Measurements from ENCODE around the gene CKLF.

Gene CKLF

DNA sequence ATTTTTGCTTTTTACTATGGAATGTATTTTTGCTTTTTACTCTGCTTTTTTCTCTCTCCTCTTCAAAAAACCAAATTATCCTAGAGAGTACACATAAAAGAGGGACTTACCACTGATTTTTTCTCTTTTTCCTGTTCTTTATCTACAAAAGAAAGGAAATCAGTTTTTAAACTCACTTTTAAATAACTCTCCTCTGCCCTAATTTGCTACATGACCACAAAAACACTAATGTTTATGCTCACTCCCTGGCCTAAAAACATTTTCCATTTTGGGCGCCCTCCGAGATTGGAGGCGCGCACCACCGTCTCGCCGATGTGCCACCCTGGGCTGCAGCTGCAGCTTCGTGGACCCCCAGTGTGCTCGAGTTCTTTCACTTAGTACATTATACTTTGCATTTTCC is 3.5 kb upstream of the CKLF start:
- Histone ChIP-seq H3K4me1 (ENCODE audit: insufficient read depth, low read length) (peaks cover 40% of the 10 kb centered on the region), H3K9ac (ENCODE audit: low read length) (peak overlapping the region; percentile 90), H3K27ac (ENCODE audit: low read depth, low read length) (peak overlapping the region; percentile 90), H3K36me3 (ENCODE audit: insufficient read depth, low read length) (peaks cover 9% of the 10 kb centered on the region), H3K4me3 (ENCODE audit: low read depth in 1 of 2, low read length in 2 of 2) (peak overlapping the region; percentile 54 to 88), H3K27me3 (ENCODE audit: control insufficient read depth in 1 of 2, insufficient read depth in 2 of 2, low read length in 2 of 2) (no peaks in the 10 kb centered on the region), H3K9me3 (ENCODE audit: low read length) (no peaks in the 10 kb centered on the region)

GRCh38 chr16:66549284-66550131 is 2.9 kb upstream of the CKLF start, which contains the start of gene TK2:
Gene TK2 (minus strand): TSS chr16:66550122. CDS start chr16:66550061, 61 bp downstream.
- H3K27me3 ChIP-seq (ENCODE audit: control insufficient read depth in 1 of 2, insufficient read depth in 2 of 2, low read length in 2 of 2) = no peaks in the 10 kb centered on the region
- H3K4me3 ChIP-seq (ENCODE audit: low read depth in 1 of 2, low read length in 2 of 2) = peak within 1 kb of the TSS; percentile 54 to 88
- no peaks in the 10 kb centered on the region for H3K9me3 ChIP-seq (ENCODE audit: low read length)
- peaks cover 46% of the 10 kb centered on the region for H3K4me1 ChIP-seq (ENCODE audit: insufficient read depth, low read length)
- peak within 1 kb of the TSS; percentile 90 for H3K27ac ChIP-seq (ENCODE audit: low read depth, low read length)
- H3K36me3 ChIP-seq (ENCODE audit: insufficient read depth, low read length) = peaks cover 4% of the 10 kb centered on the region
- peak within 1 kb of the TSS; percentile 90 for H3K9ac ChIP-seq (ENCODE audit: low read length)

- Histone ChIP-seq H3K27me3 (ENCODE audit: control insufficient read depth in 1 of 2, insufficient read depth in 2 of 2, low read length in 2 of 2) (no peaks in the 10 kb centered on the region), H3K27ac (ENCODE audit: low read depth, low read length) (peak overlapping the region; percentile 98), H3K36me3 (ENCODE audit: insufficient read depth, low read length) (peaks cover 4% of the 10 kb centered on the region), H3K9ac (ENCODE audit: low read length) (no peak overlapping the region), H3K4me1 (ENCODE audit: insufficient read depth, low read length) (peaks cover 46% of the 10 kb centered on the region), H3K4me3 (ENCODE audit: low read depth in 1 of 2, low read length in 2 of 2) (peak overlapping the region in 1 of 2 donors; percentile 89), H3K9me3 (ENCODE audit: low read length) (no peaks in the 10 kb centered on the region)
These were observed 1.0 kb upstream of the CKLF start for GRCh38 chr16:66551348-66551759.

DNA sequence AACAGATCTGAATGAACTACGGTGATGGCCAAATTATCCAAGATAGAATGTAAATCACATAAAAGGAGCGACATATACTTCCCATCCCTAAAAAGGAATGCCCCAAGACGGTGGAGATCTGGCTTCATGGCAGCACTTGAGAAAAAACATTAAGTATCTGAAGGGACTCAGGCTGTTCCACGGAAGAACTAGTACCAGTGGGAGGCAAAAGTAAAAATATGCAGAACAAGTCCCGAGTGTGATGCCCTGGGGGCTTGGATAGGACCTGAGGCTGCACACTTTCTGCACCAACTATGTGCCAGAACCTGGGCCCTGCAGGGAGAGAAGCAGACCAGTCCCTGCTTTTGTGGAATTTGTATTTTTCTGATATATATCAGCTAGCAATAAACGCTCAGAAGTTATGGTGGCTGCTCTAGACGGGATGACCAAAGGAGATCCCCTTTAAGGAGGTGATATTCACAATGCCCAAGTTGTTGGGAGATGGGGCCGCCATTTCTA is 539 bp upstream of the CKLF start:
- Histone ChIP-seq H3K4me3 (ENCODE audit: low read depth in 1 of 2, low read length in 2 of 2) (peak overlapping the region; percentile 62 to 89), H3K4me1 (ENCODE audit: insufficient read depth, low read length) (peaks cover 46% of the 10 kb centered on the region), H3K27me3 (ENCODE audit: control insufficient read depth in 1 of 2, insufficient read depth in 2 of 2, low read length in 2 of 2) (no peaks in the 10 kb centered on the region), H3K27ac (ENCODE audit: low read depth, low read length) (peak overlapping the region; percentile 98), H3K9me3 (ENCODE audit: low read length) (no peaks in the 10 kb centered on the region), H3K36me3 (ENCODE audit: insufficient read depth, low read length) (peaks cover 4% of the 10 kb centered on the region), H3K9ac (ENCODE audit: low read length) (peak overlapping the region; percentile 86)

GRCh38 chr16:66553223-66553622 is 847 bp downstream of the CKLF start:
- Histone ChIP-seq H3K9me3 (ENCODE audit: low read length) (no peaks in the 10 kb centered on the region), H3K27ac (ENCODE audit: low read depth, low read length) (no peak overlapping the region), H3K9ac (ENCODE audit: low read length) (no peak overlapping the region), H3K4me1 (ENCODE audit: insufficient read depth, low read length) (peaks cover 38% of the 10 kb centered on the region), H3K36me3 (ENCODE audit: insufficient read depth, low read length) (peaks cover 5% of the 10 kb centered on the region), H3K4me3 (ENCODE audit: low read depth in 1 of 2, low read length in 2 of 2) (peak overlapping the region; percentile 62 to 89), H3K27me3 (ENCODE audit: control insufficient read depth in 1 of 2, insufficient read depth in 2 of 2, low read length in 2 of 2) (no peaks in the 10 kb centered on the region)

GRCh38 chr16:66554021-66554420 is 1.6 kb downstream of the CKLF start:
- no peak overlapping the region for H3K4me3 ChIP-seq (ENCODE audit: low read depth in 1 of 2, low read length in 2 of 2)
- H3K4me1 ChIP-seq (ENCODE audit: insufficient read depth, low read length) = peaks cover 30% of the 10 kb centered on the region
- no peaks in the 10 kb centered on the region for H3K27me3 ChIP-seq (ENCODE audit: control insufficient read depth in 1 of 2, insufficient read depth in 2 of 2, low read length in 2 of 2)
- no peaks in the 10 kb centered on the region for H3K9me3 ChIP-seq (ENCODE audit: low read length)
- peaks cover 13% of the 10 kb centered on the region for H3K36me3 ChIP-seq (ENCODE audit: insufficient read depth, low read length)
- no peak overlapping the region for H3K9ac ChIP-seq (ENCODE audit: low read length)
- H3K27ac ChIP-seq (ENCODE audit: low read depth, low read length) = no peak overlapping the region

DNA sequence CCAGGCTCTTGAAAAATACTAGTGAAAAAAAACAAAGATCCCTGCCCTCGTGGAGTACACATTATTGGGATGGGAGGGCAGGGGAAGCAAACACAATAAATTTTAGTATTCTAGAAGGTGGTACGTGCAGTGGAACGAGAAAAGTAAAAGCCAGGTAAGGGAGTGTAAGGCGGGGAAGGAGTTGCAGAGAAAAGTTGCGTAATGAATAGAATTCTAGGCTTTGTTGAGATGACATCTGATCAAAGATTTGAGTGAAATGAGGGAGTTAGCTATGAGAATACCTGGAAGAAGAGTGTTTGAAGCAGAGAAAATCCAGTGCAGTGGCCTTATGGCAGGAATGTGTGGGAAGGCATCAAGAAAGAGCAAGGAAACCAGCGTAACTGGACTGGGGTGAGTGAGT is 2.1 kb downstream of the CKLF start:
- H3K9me3 ChIP-seq (ENCODE audit: low read length) = no peaks in the 10 kb centered on the region
- H3K9ac ChIP-seq (ENCODE audit: low read length) = no peak overlapping the region
- peaks cover 29% of the 10 kb centered on the region for H3K4me1 ChIP-seq (ENCODE audit: insufficient read depth, low read length)
- no peaks in the 10 kb centered on the region for H3K27me3 ChIP-seq (ENCODE audit: control insufficient read depth in 1 of 2, insufficient read depth in 2 of 2, low read length in 2 of 2)
- H3K4me3 ChIP-seq (ENCODE audit: low read depth in 1 of 2, low read length in 2 of 2) = no peak overlapping the region
- H3K27ac ChIP-seq (ENCODE audit: low read depth, low read length) = no peak overlapping the region
- H3K36me3 ChIP-seq (ENCODE audit: insufficient read depth, low read length) = peaks cover 14% of the 10 kb centered on the region

- no peak overlapping the region for H3K4me3 ChIP-seq (ENCODE audit: low read depth in 1 of 2, low read length in 2 of 2)
- H3K27ac ChIP-seq (ENCODE audit: low read depth, low read length) = no peak overlapping the region
- no peak overlapping the region for H3K9ac ChIP-seq (ENCODE audit: low read length)
- H3K36me3 ChIP-seq (ENCODE audit: insufficient read depth, low read length) = peaks cover 22% of the 10 kb centered on the region
- H3K9me3 ChIP-seq (ENCODE audit: low read length) = no peaks in the 10 kb centered on the region
- no peaks in the 10 kb centered on the region for H3K27me3 ChIP-seq (ENCODE audit: control insufficient read depth in 1 of 2, insufficient read depth in 2 of 2, low read length in 2 of 2)
- no peaks in the 10 kb centered on the region for H3K4me1 ChIP-seq (ENCODE audit: insufficient read depth, low read length)
These were observed 7.7 kb downstream of the CKLF start for GRCh38 chr16:66560107-66560506.

DNA sequence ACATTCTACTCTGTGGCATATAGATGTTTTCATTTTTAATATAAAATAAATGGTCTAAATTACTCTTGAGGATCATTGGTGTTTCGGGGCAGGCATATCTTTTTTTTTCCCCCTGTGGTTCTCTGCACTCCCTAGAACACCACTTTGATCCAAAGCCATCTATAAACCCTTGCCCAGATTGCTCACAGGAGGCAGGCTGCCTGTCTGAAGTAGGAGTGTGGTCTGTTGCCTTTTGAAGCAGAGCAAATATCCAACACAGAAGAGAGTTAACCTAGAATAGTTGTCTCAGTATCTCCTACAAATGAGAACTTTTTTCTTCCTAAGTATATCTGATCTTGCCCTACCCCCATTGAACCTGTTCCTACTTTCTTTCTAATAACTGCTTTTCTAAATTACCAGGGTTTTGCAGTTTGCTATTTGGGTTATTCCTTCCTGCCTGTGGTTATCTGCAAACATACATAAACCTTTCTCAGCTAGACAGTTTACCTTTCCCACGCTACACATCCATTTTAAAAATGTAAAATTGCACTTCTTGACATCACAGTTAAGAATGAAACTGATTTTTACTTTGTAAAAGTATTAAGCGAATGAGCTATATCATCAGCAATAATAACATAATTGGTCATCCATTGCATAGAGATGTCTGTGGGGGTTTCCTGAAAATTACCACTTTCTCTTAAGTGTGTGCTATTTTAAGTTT is 9.2 kb downstream of the CKLF start:
- H3K9ac ChIP-seq (ENCODE audit: low read length) = no peak overlapping the region
- H3K27ac ChIP-seq (ENCODE audit: low read depth, low read length) = no peak overlapping the region
- H3K4me3 ChIP-seq (ENCODE audit: low read depth in 1 of 2, low read length in 2 of 2) = no peak overlapping the region
- no peaks in the 10 kb centered on the region for H3K27me3 ChIP-seq (ENCODE audit: control insufficient read depth in 1 of 2, insufficient read depth in 2 of 2, low read length in 2 of 2)
- peaks cover 22% of the 10 kb centered on the region for H3K36me3 ChIP-seq (ENCODE audit: insufficient read depth, low read length)
- no peaks in the 10 kb centered on the region for H3K4me1 ChIP-seq (ENCODE audit: insufficient read depth, low read length)
- no peaks in the 10 kb centered on the region for H3K9me3 ChIP-seq (ENCODE audit: low read length)

DNA sequence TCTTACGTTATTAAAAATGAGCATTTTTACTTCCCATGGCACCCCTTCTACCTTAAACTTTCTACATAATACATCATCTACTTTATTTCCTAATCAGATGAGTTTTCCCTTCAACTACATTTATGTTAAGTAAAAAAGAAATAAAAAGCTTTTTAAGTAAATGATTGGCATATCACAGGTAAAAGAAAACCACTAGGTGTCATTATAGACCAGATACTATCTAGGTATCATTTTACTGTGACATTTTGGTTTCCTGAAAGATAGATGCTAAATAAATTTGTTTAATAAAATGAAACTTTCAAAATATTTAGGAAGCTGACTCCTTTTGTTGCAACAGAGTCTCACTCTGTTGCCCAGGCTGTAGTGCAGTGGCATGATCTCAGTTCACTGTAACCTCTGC is 10.0 kb downstream of the CKLF start:
- H3K36me3 ChIP-seq (ENCODE audit: insufficient read depth, low read length) = peaks cover 21% of the 10 kb centered on the region
- no peak overlapping the region for H3K9ac ChIP-seq (ENCODE audit: low read length)
- H3K27me3 ChIP-seq (ENCODE audit: control insufficient read depth in 1 of 2, insufficient read depth in 2 of 2, low read length in 2 of 2) = no peaks in the 10 kb centered on the region
- no peaks in the 10 kb centered on the region for H3K4me1 ChIP-seq (ENCODE audit: insufficient read depth, low read length)
- no peak overlapping the region for H3K27ac ChIP-seq (ENCODE audit: low read depth, low read length)
- no peaks in the 10 kb centered on the region for H3K9me3 ChIP-seq (ENCODE audit: low read length)
- H3K4me3 ChIP-seq (ENCODE audit: low read depth in 1 of 2, low read length in 2 of 2) = no peak overlapping the region

- peaks cover 18% of the 10 kb centered on the region for H3K36me3 ChIP-seq (ENCODE audit: insufficient read depth, low read length)
- no peak overlapping the region for H3K4me3 ChIP-seq (ENCODE audit: low read depth in 1 of 2, low read length in 2 of 2)
- no peak overlapping the region for H3K9ac ChIP-seq (ENCODE audit: low read length)
- no peaks in the 10 kb centered on the region for H3K9me3 ChIP-seq (ENCODE audit: low read length)
- no peak overlapping the region for H3K27ac ChIP-seq (ENCODE audit: low read depth, low read length)
- no peaks in the 10 kb centered on the region for H3K4me1 ChIP-seq (ENCODE audit: insufficient read depth, low read length)
- no peaks in the 10 kb centered on the region for H3K27me3 ChIP-seq (ENCODE audit: control insufficient read depth in 1 of 2, insufficient read depth in 2 of 2, low read length in 2 of 2)
These were observed 10.6 kb downstream of the CKLF start for GRCh38 chr16:66562986-66563385.
